IPS-18a (cell line): ENCODE data around the gene OSBP2.
"Not testable (repeated sequence)": the region's sequence is repeated elsewhere in the genome, so short reads cannot be mapped to it uniquely, and the experiment has no call there.

Experiments used
- H3K27ac ChIP-seq: one replicate; pipeline ENCODE4 v1.5.1; 2013; ENCODE audit warnings: low read length
- H3K27me3 ChIP-seq: one replicate; pipeline ENCODE4 v1.6.1; 2013; ENCODE audit warnings: mild to moderate bottlenecking, low read length; ENCODE audit not compliant: control insufficient read depth, insufficient read depth
- H3K36me3 ChIP-seq: one replicate; pipeline ENCODE4 v1.6.1; 2013; ENCODE audit warnings: low read depth, low read length; ENCODE audit not compliant: control insufficient read depth
- H3K4me1 ChIP-seq: one replicate; pipeline ENCODE4 v1.6.1; 2013; ENCODE audit warnings: low read depth, low read length; ENCODE audit not compliant: control insufficient read depth
- H3K4me3 ChIP-seq: one replicate; pipeline ENCODE4 v1.5.1; 2013; ENCODE audit warnings: low read length
- H3K9ac ChIP-seq: one replicate; pipeline ENCODE4 v1.6.1; 2013; ENCODE audit warnings: mild to moderate bottlenecking, low read length, moderate library complexity
- H3K9me3 ChIP-seq: one replicate; pipeline ENCODE4 v1.6.1; 2013; ENCODE audit warnings: low read depth, low read length; ENCODE audit not compliant: control insufficient read depth

Gene OSBP2

GRCh38 chr22:30679895-30680690 is 14.6 kb upstream of the OSBP2 start:
- H3K36me3 ChIP-seq, H3K27me3 ChIP-seq, H3K9ac ChIP-seq: not testable (repeated sequence)

GRCh38 chr22:30680991-30681770 is 13.5 kb upstream of the OSBP2 start:
- H3K9me3 ChIP-seq = no peaks in the 10 kb centered on the region
- H3K27ac ChIP-seq = no peak overlapping the region
- H3K27me3 ChIP-seq = no peaks in the 10 kb centered on the region
- H3K9ac ChIP-seq = no peak overlapping the region
- H3K4me3 ChIP-seq = no peak overlapping the region
- no peaks in the 10 kb centered on the region for H3K36me3 ChIP-seq
- H3K4me1 ChIP-seq = peaks cover 13% of the 10 kb centered on the region

More at GRCh38 chr22:30679895-30680690, 14.6 kb upstream of the OSBP2 start:
- H3K27ac ChIP-seq, H3K9me3 ChIP-seq, H3K4me3 ChIP-seq: not testable (repeated sequence)
- H3K4me1 ChIP-seq = peaks cover 13% of the 10 kb centered on the region

GRCh38 chr22:30681831-30682230 is 12.8 kb upstream of the OSBP2 start:
- peaks cover 13% of the 10 kb centered on the region for H3K4me1 ChIP-seq
- no peaks in the 10 kb centered on the region for H3K9me3 ChIP-seq
- H3K27ac ChIP-seq = no peak overlapping the region
- H3K36me3 ChIP-seq = no peaks in the 10 kb centered on the region
- H3K27me3 ChIP-seq = no peaks in the 10 kb centered on the region
- no peak overlapping the region for H3K9ac ChIP-seq
- no peak overlapping the region for H3K4me3 ChIP-seq

GRCh38 chr22:30685178-30685577 is 9.5 kb upstream of the OSBP2 start:
- Histone ChIP-seq H3K27ac (no peak overlapping the region), H3K4me1 (peaks cover 7% of the 10 kb centered on the region), H3K27me3 (no peaks in the 10 kb centered on the region), H3K4me3 (no peak overlapping the region), H3K9me3 (no peaks in the 10 kb centered on the region), H3K9ac (no peak overlapping the region), H3K36me3 (no peaks in the 10 kb centered on the region)

- Histone ChIP-seq H3K27me3 (no peaks in the 10 kb centered on the region), H3K36me3 (no peaks in the 10 kb centered on the region), H3K9me3 (no peaks in the 10 kb centered on the region), H3K4me3 (no peak overlapping the region), H3K4me1 (no peaks in the 10 kb centered on the region), H3K27ac (no peak overlapping the region), H3K9ac (no peak overlapping the region)
These were observed 7.3 kb upstream of the OSBP2 start for GRCh38 chr22:30687358-30687757.

- Histone ChIP-seq H3K27ac (no peak overlapping the region), H3K4me3 (no peak overlapping the region), H3K9me3 (no peaks in the 10 kb centered on the region), H3K36me3 (no peaks in the 10 kb centered on the region), H3K9ac (no peak overlapping the region), H3K4me1 (no peaks in the 10 kb centered on the region), H3K27me3 (peaks cover 6% of the 10 kb centered on the region)
These were observed 5.1 kb upstream of the OSBP2 start for GRCh38 chr22:30689622-30690021.

- peaks cover 21% of the 10 kb centered on the region for H3K27me3 ChIP-seq
- H3K4me1 ChIP-seq = no peaks in the 10 kb centered on the region
- no peak overlapping the region for H3K27ac ChIP-seq
- no peak overlapping the region for H3K4me3 ChIP-seq
- H3K9me3 ChIP-seq = no peaks in the 10 kb centered on the region
- H3K9ac ChIP-seq = no peak overlapping the region
- H3K36me3 ChIP-seq = no peaks in the 10 kb centered on the region
These were observed 3.5 kb upstream of the OSBP2 start for GRCh38 chr22:30691204-30691603.

- Histone ChIP-seq H3K9ac (peak overlapping the region; percentile 66), H3K27ac (peak overlapping the region; percentile 24), H3K4me3 (peak overlapping the region; percentile 78), H3K36me3 (no peaks in the 10 kb centered on the region), H3K4me1 (no peaks in the 10 kb centered on the region), H3K9me3 (no peaks in the 10 kb centered on the region), H3K27me3 (peaks cover 29% of the 10 kb centered on the region)
These were observed 469 bp upstream of the OSBP2 start for GRCh38 chr22:30694171-30694639.

GRCh38 chr22:30695351-30695851 is 727 bp downstream of the OSBP2 start:
- H3K4me3 ChIP-seq = peak overlapping the region; percentile 76
- H3K9ac ChIP-seq = peak overlapping the region; percentile 32
- no peak overlapping the region for H3K27ac ChIP-seq
- no peaks in the 10 kb centered on the region for H3K9me3 ChIP-seq
- no peaks in the 10 kb centered on the region for H3K4me1 ChIP-seq
- no peaks in the 10 kb centered on the region for H3K36me3 ChIP-seq
- H3K27me3 ChIP-seq = peaks cover 29% of the 10 kb centered on the region

- H3K9me3 ChIP-seq = no peaks in the 10 kb centered on the region
- H3K4me1 ChIP-seq = no peaks in the 10 kb centered on the region
- no peak overlapping the region for H3K4me3 ChIP-seq
- H3K27me3 ChIP-seq = peaks cover 29% of the 10 kb centered on the region
- no peaks in the 10 kb centered on the region for H3K36me3 ChIP-seq
- no peak overlapping the region for H3K27ac ChIP-seq
- no peak overlapping the region for H3K9ac ChIP-seq
These were observed 1.4 kb downstream of the OSBP2 start for GRCh38 chr22:30695871-30696655.

GRCh38 chr22:30697975-30698374 is 3.3 kb downstream of the OSBP2 start:
- Histone ChIP-seq H3K27ac (no peak overlapping the region), H3K36me3 (no peaks in the 10 kb centered on the region), H3K9ac (no peak overlapping the region), H3K9me3 (no peaks in the 10 kb centered on the region), H3K4me1 (no peaks in the 10 kb centered on the region), H3K27me3 (peaks cover 28% of the 10 kb centered on the region), H3K4me3 (no peak overlapping the region)
